SK-N-SH treated with all-trans-retinoic acid at 6 μM for 48 hours (cell line): ENCODE results near the gene FAM13A.

ENCODE experiments used
- ATAC-seq: fragments of 200-7000 bp; cut with Tn5 transposase; 3 replicates; pipeline ENCODE4 v1.9.1; 2020; ENCODE audit warnings: mild to moderate bottlenecking, moderate library complexity
- ARNTL ChIP-seq: fragments of 450-650 bp; formaldehyde crosslinking; IDR thresholded peaks from 2 replicates; pipeline ENCODE4 v1.5.0; 2020; ENCODE audit warnings: low read depth, mild to moderate bottlenecking, moderate library complexity, borderline replicate concordance
- BACH2 ChIP-seq: fragments of 250-450 bp; sonication (Bioruptor Pico); IDR thresholded peaks from 2 replicates; pipeline ENCODE4 v1.9.0; 2021; ENCODE audit warnings: mild to moderate bottlenecking, borderline replicate concordance
- GLIS3 ChIP-seq: fragments of 250-450 bp; sonication (Bioruptor Pico); IDR thresholded peaks from 2 replicates; pipeline ENCODE4 v1.5.0; 2020; ENCODE audit warnings: mild to moderate bottlenecking, moderate library complexity
- ISL1 ChIP-seq: fragments of 250-450 bp; sonication (Bioruptor Pico); IDR thresholded peaks from 2 replicates; pipeline ENCODE4 v2.1.2; 2022; ENCODE audit warnings: mild to moderate bottlenecking, moderate library complexity
- OSR1 ChIP-seq: fragments of 250-450 bp; sonication (Bioruptor Pico); IDR thresholded peaks from 2 replicates; pipeline ENCODE4 v1.8.0; 2022; ENCODE audit warnings: moderate library complexity, mild to moderate bottlenecking, inconsistent platforms
- PPARA ChIP-seq: fragments of 250-450 bp; sonication (Bioruptor Pico); IDR thresholded peaks from 2 replicates; pipeline ENCODE4 v1.5.0; 2020; ENCODE audit warnings: mild to moderate bottlenecking, borderline replicate concordance
- RARB ChIP-seq: fragments of 250-450 bp; sonication (Bioruptor Pico); IDR thresholded peaks from 2 replicates; pipeline ENCODE4 v1.8.0; 2021; ENCODE audit warnings: mild to moderate bottlenecking, moderate library complexity
- SNAI2 ChIP-seq: fragments of 250-450 bp; sonication (Bioruptor Pico); IDR thresholded peaks from 2 replicates; pipeline ENCODE4 v1.5.0; 2020; ENCODE audit warnings: mild to moderate bottlenecking, moderate library complexity
- TCF4 ChIP-seq: fragments of 250-450 bp; sonication (Bioruptor Pico); IDR thresholded peaks from 2 replicates; pipeline ENCODE4 v1.8.0; 2021; ENCODE audit warnings: mild to moderate bottlenecking, moderate library complexity, borderline replicate concordance
- TOX ChIP-seq: fragments of 250-450 bp; sonication (Bioruptor Pico); IDR thresholded peaks from 2 replicates; pipeline ENCODE4 v1.8.0; 2021; ENCODE audit warnings: mild to moderate bottlenecking, moderate library complexity, borderline replicate concordance
- ZC3H10 ChIP-seq: fragments of 250-450 bp; sonication (Bioruptor Pico); IDR thresholded peaks from 2 replicates; pipeline ENCODE4 v1.5.1; 2021; ENCODE audit warnings: mild to moderate bottlenecking, moderate library complexity
- ZFP3 ChIP-seq: fragments of 250-450 bp; sonication (Bioruptor Pico); IDR thresholded peaks from 2 replicates; pipeline ENCODE4 v1.5.0; 2020; ENCODE audit warnings: mild to moderate bottlenecking, moderate library complexity
- ZNF70 ChIP-seq: fragments of 450-650 bp; formaldehyde crosslinking; IDR thresholded peaks from 2 replicates; pipeline ENCODE4 v1.5.0; 2020; ENCODE audit warnings: mild to moderate bottlenecking, moderate library complexity
- ZNF8 ChIP-seq: fragments of 450-650 bp; formaldehyde crosslinking; IDR thresholded peaks from 2 replicates; pipeline ENCODE4 v1.5.0; 2020; ENCODE audit warnings: mild to moderate bottlenecking, moderate library complexity
- TF ChIP-seq, protein P1 (sequence below): fragments of 250-450 bp; sonication (Bioruptor Pico); IDR thresholded peaks from 2 replicates; pipeline ENCODE4 v1.5.0; 2020; ENCODE audit warnings: mild to moderate bottlenecking, moderate library complexity
- TF ChIP-seq, protein P2 (sequence below): fragments of 250-450 bp; sonication (Bioruptor Pico); IDR thresholded peaks from 2 replicates; pipeline ENCODE4 v1.8.0; 2021; ENCODE audit warnings: low read depth, mild to moderate bottlenecking, moderate library complexity, borderline replicate concordance
- TF ChIP-seq, protein P3 (sequence below): fragments of 250-450 bp; sonication (Bioruptor Pico); IDR thresholded peaks from 2 replicates; pipeline ENCODE4 v1.5.1; 2020; ENCODE audit warnings: low read depth, mild to moderate bottlenecking, moderate library complexity
- TF ChIP-seq, protein P4 (sequence below): fragments of 250-450 bp; sonication (Bioruptor Pico); IDR thresholded peaks from 2 replicates; pipeline ENCODE4 v1.8.0; 2020; ENCODE audit warnings: mild to moderate bottlenecking, moderate library complexity, borderline replicate concordance
- TF ChIP-seq, protein P5 (sequence below): fragments of 250-450 bp; sonication (Bioruptor Pico); IDR thresholded peaks from 2 replicates; pipeline ENCODE4 v1.5.1; 2021; ENCODE audit warnings: mild to moderate bottlenecking, moderate library complexity

FAM13A gene

DNA sequence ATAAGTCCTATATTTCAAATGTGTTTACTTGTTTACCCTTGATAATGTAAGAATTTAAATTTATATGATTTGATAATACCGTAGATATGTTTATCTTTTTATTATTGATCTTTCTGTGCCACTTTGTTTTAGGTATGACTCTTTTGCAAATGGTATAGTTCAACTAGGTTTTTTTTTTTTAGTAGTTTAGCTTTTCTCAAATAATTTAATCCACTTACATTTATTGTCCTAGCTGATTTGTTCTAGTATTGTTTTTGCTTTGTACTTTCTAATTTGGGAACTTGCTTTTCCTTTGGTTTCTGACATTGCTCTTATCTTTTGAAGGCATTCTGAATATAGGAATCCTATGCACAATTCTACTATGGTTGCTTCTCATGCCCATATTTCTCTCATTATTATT lies 260.4 kb downstream of the FAM13A start (continued):
- TF ChIP-seq, protein P1, sequence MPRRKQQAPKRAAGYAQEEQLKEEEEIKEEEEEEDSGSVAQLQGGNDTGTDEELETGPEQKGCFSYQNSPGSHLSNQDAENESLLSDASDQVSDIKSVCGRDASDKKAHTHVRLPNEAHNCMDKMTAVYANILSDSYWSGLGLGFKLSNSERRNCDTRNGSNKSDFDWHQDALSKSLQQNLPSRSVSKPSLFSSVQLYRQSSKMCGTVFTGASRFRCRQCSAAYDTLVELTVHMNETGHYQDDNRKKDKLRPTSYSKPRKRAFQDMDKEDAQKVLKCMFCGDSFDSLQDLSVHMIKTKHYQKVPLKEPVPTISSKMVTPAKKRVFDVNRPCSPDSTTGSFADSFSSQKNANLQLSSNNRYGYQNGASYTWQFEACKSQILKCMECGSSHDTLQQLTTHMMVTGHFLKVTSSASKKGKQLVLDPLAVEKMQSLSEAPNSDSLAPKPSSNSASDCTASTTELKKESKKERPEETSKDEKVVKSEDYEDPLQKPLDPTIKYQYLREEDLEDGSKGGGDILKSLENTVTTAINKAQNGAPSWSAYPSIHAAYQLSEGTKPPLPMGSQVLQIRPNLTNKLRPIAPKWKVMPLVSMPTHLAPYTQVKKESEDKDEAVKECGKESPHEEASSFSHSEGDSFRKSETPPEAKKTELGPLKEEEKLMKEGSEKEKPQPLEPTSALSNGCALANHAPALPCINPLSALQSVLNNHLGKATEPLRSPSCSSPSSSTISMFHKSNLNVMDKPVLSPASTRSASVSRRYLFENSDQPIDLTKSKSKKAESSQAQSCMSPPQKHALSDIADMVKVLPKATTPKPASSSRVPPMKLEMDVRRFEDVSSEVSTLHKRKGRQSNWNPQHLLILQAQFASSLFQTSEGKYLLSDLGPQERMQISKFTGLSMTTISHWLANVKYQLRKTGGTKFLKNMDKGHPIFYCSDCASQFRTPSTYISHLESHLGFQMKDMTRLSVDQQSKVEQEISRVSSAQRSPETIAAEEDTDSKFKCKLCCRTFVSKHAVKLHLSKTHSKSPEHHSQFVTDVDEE, result no peak
- TF ChIP-seq ZC3H10 (no peak), ZNF8 (CRISPR knock-in tag) (no peak), TOX (CRISPR knock-in tag) (no peak), BACH2 (CRISPR knock-in tag) (no peak), ISL1 (CRISPR knock-in tag) (no peak), ARNTL (CRISPR knock-in tag) (no peak)

DNA sequence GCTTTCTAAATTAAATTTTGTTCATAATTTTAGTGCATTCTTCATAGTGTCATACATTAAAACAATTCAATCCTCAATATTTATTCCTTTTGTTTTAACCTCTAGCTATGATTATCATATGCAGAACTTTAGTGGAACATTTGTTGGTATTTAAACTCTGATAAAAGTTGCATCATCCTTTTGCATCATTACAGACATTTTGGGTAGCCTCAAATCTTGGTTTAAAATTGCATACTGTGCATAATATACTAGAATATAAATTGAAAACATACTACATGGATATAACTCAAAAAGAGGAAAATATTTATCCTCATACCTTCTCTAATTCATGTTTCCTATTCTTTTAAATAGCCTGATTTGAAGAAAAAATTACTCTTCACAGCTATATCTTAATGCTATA lies 262.0 kb downstream of the FAM13A start:
- no peak for ATAC-seq
- TF ChIP-seq OSR1, result no peak
- TF ChIP-seq, protein P2, sequence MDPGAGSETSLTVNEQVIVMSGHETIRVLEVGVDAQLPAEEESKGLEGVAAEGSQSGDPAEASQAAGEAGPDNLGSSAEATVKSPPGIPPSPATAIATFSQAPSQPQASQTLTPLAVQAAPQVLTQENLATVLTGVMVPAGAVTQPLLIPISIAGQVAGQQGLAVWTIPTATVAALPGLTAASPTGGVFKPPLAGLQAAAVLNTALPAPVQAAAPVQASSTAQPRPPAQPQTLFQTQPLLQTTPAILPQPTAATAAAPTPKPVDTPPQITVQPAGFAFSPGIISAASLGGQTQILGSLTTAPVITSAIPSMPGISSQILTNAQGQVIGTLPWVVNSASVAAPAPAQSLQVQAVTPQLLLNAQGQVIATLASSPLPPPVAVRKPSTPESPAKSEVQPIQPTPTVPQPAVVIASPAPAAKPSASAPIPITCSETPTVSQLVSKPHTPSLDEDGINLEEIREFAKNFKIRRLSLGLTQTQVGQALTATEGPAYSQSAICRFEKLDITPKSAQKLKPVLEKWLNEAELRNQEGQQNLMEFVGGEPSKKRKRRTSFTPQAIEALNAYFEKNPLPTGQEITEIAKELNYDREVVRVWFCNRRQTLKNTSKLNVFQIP, result no peak
- TF ChIP-seq, protein P3, sequence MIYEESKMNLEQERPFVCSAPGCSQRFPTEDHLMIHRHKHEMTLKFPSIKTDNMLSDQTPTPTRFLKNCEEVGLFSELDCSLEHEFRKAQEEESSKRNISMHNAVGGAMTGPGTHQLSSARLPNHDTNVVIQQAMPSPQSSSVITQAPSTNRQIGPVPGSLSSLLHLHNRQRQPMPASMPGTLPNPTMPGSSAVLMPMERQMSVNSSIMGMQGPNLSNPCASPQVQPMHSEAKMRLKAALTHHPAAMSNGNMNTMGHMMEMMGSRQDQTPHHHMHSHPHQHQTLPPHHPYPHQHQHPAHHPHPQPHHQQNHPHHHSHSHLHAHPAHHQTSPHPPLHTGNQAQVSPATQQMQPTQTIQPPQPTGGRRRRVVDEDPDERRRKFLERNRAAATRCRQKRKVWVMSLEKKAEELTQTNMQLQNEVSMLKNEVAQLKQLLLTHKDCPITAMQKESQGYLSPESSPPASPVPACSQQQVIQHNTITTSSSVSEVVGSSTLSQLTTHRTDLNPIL (CRISPR knock-in tag), result no peak
- TF ChIP-seq, protein P4, sequence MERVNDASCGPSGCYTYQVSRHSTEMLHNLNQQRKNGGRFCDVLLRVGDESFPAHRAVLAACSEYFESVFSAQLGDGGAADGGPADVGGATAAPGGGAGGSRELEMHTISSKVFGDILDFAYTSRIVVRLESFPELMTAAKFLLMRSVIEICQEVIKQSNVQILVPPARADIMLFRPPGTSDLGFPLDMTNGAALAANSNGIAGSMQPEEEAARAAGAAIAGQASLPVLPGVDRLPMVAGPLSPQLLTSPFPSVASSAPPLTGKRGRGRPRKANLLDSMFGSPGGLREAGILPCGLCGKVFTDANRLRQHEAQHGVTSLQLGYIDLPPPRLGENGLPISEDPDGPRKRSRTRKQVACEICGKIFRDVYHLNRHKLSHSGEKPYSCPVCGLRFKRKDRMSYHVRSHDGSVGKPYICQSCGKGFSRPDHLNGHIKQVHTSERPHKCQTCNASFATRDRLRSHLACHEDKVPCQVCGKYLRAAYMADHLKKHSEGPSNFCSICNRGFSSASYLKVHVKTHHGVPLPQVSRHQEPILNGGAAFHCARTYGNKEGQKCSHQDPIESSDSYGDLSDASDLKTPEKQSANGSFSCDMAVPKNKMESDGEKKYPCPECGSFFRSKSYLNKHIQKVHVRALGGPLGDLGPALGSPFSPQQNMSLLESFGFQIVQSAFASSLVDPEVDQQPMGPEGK (CRISPR knock-in tag), result no peak
- TF ChIP-seq ZC3H10, result no peak
- TF ChIP-seq PPARA (CRISPR knock-in tag), result no peak
- no peak for TF ChIP-seq ZFP3 (CRISPR knock-in tag)
- no peak for TF ChIP-seq SNAI2 (CRISPR knock-in tag)
- TF ChIP-seq GLIS3, result no peak

DNA sequence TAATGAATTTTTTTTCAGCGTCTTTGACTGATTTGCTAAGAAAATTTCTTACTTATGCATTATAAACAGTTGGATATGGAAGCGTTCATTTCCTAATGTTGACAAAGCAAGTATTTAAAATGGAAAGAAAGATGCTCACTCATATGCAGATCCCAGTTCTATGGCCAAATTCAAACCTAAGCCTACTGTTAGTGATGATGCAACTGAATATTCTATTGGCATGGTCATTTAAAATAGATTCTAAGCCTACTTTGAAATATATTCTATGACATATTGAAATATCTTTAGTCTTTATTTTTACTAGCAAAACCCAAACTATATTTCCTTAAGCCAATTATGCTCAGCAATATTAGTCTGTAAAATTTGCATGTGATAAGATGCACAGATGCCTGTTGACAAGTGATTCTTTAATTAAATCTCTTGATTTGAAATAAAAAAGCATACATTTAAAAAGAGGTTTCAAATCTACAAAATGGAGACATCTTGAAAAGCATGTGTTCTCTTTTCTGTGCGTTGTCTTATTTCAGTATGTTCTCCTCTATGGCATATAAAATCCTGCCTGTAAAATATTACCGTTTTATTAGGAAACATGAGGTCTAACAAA lies 262.8 kb downstream of the FAM13A start:
- no peak for TF ChIP-seq PPARA (CRISPR knock-in tag)
- no peak for TF ChIP-seq RARB
- TF ChIP-seq BACH2 (CRISPR knock-in tag), result no peak
- TF ChIP-seq TCF4 (CRISPR knock-in tag), result no peak
- TF ChIP-seq, protein P5, sequence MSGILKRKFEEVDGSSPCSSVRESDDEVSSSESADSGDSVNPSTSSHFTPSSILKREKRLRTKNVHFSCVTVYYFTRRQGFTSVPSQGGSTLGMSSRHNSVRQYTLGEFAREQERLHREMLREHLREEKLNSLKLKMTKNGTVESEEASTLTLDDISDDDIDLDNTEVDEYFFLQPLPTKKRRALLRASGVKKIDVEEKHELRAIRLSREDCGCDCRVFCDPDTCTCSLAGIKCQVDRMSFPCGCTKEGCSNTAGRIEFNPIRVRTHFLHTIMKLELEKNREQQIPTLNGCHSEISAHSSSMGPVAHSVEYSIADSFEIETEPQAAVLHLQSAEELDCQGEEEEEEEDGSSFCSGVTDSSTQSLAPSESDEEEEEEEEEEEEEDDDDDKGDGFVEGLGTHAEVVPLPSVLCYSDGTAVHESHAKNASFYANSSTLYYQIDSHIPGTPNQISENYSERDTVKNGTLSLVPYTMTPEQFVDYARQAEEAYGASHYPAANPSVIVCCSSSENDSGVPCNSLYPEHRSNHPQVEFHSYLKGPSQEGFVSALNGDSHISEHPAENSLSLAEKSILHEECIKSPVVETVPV (CRISPR knock-in tag), result no peak
- TF ChIP-seq, protein P4 (CRISPR knock-in tag), result no peak
- TF ChIP-seq ZNF70 (CRISPR knock-in tag), result no peak
- TF ChIP-seq, protein P1, result no peak
- TF ChIP-seq, all 23 proteins: peak for 0
- no peak for ATAC-seq
